Karpas-422 (cell line): ENCODE measurements around the gene DOCK7. TPM values are rescaled to one million over a fixed set of nuclear protein-coding genes. Genes with fewer than 3 reads are reported as not detected.

Experiments
- DNase-seq: peaks from one replicate; pipeline ENCODE4 v3.0.0-alpha.2; 2015
- H2AFZ ChIP-seq: fragments of 200-600 bp; sonication (generic); 2 replicates; pipeline ENCODE4 v1.6.1; 2014; ENCODE audit warnings: antibody characterized with exemption, low read length, mixed read lengths
- H3K27ac ChIP-seq: fragments of 200-600 bp; sonication (generic); 2 replicates; pipeline ENCODE4 v1.5.1; 2014; ENCODE audit warnings: mild to moderate bottlenecking, low read length, moderate library complexity
- H3K27me3 ChIP-seq: fragments of 200-600 bp; sonication (generic); 2 replicates; pipeline ENCODE4 v1.6.1; 2014; ENCODE audit warnings: low read length, mixed read lengths
- H3K36me3 ChIP-seq: fragments of 200-600 bp; sonication (generic); 2 replicates; pipeline ENCODE4 v1.6.1; 2014; ENCODE audit warnings: low read length, mixed read lengths; ENCODE audit not compliant: insufficient read depth
- H3K4me1 ChIP-seq: fragments of 200-600 bp; sonication (generic); 2 replicates; pipeline ENCODE4 v1.6.1; 2014; ENCODE audit warnings: mild to moderate bottlenecking, low read length, mixed read lengths
- H3K4me2 ChIP-seq: fragments of 200-600 bp; sonication (generic); 2 replicates; pipeline ENCODE4 v1.6.1; 2014; ENCODE audit warnings: low read length, low read depth, mild to moderate bottlenecking; ENCODE audit not compliant: poor library complexity, severe bottlenecking
- H3K4me3 ChIP-seq: fragments of 200-600 bp; sonication (generic); 2 replicates; pipeline ENCODE4 v1.5.1; 2014; ENCODE audit warnings: mild to moderate bottlenecking, antibody characterized with exemption, low read length, mixed read lengths
- H3K79me2 ChIP-seq: fragments of 200-600 bp; sonication (generic); 2 replicates; pipeline ENCODE4 v1.6.1; 2014; ENCODE audit warnings: mild to moderate bottlenecking, low read length, mixed read lengths
- H3K9ac ChIP-seq: fragments of 200-600 bp; sonication (generic); 2 replicates; pipeline ENCODE4 v1.6.0; 2014; ENCODE audit warnings: low read length
- H3K9me2 ChIP-seq: fragments of 200-600 bp; sonication (generic), shearing (Covaris generic); replicated peaks from 2 replicates; pipeline ENCODE4 v1.6.0; 2014; ENCODE audit warnings: mild to moderate bottlenecking, low read length, moderate library complexity; ENCODE audit not compliant: insufficient read depth
- H3K9me3 ChIP-seq: fragments of 300-700, 200-600 bp; sonication (generic); 2 replicates; pipeline ENCODE4 v1.6.1; 2014; ENCODE audit warnings: low read length, mixed read lengths
- H4K20me1 ChIP-seq: fragments of 200-600 bp; sonication (generic); 2 replicates; pipeline ENCODE4 v1.6.1; 2014; ENCODE audit warnings: mild to moderate bottlenecking, antibody characterized with exemption, low read length, low read depth; ENCODE audit not compliant: insufficient read depth
- total RNA-seq: library from RNA; depleted of rRNA; stranded (reverse); fragments of >200 nt; shearing (Covaris generic); gene quantifications from 2 replicates; pipeline ENCODE4 v1.2.3, GENCODE V29; 2014; ENCODE audit warnings: low replicate concordance

The DOCK7 gene
- total RNA-seq, 1 experiment from 2014 or later = 0.11 TPM

DNA sequence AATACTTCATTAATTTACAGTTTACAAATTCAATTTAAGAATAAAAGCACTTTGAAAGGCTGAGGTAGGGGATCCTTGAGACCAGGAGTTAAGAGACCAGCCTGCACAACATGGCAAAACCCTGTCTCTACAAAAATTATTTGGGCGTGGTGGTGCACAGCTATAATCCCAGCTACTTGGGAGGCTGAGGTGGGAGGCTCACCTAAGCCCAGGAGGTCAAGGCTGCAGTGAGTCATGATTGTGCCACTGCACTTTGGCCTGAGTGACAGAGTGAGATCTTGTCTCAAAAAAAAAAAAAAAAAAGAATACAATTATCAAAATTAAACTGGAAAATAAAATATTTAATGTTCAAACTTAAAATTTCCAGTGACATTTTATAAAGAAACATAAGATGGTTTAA, 179.2 kb downstream of the DOCK7 start:
- Histone ChIP-seq H3K9ac (no peak overlapping the region), H3K4me2 (no peak overlapping the region), H3K9me3 (no peaks in the 10 kb centered on the region), H3K27ac (no peak overlapping the region), H3K36me3 (no peaks in the 10 kb centered on the region), H2AFZ (no peak overlapping the region), H3K27me3 (no peaks in the 10 kb centered on the region), H3K4me1 (no peaks in the 10 kb centered on the region), H3K79me2 (no peaks in the 10 kb centered on the region), H4K20me1 (no peaks in the 10 kb centered on the region), H3K4me3 (no peak overlapping the region), H3K9me2 (no peaks in the 10 kb centered on the region)
- no peak for DNase-seq

GRCh38 chr1:62508187-62508758, 179.9 kb downstream of the DOCK7 start:
- H3K27ac ChIP-seq = no peak overlapping the region
- H3K9me2 ChIP-seq = no peaks in the 10 kb centered on the region
- H3K36me3 ChIP-seq = no peaks in the 10 kb centered on the region
- no peaks in the 10 kb centered on the region for H3K9me3 ChIP-seq
- no peaks in the 10 kb centered on the region for H3K27me3 ChIP-seq
- no peaks in the 10 kb centered on the region for H4K20me1 ChIP-seq
- no peaks in the 10 kb centered on the region for H3K79me2 ChIP-seq
- H3K4me1 ChIP-seq = no peaks in the 10 kb centered on the region
- DNase-seq = peak; percentile 54
- no peak overlapping the region for H3K9ac ChIP-seq
- no peak overlapping the region for H2AFZ ChIP-seq
- no peak overlapping the region for H3K4me2 ChIP-seq
- no peak overlapping the region for H3K4me3 ChIP-seq

DNA sequence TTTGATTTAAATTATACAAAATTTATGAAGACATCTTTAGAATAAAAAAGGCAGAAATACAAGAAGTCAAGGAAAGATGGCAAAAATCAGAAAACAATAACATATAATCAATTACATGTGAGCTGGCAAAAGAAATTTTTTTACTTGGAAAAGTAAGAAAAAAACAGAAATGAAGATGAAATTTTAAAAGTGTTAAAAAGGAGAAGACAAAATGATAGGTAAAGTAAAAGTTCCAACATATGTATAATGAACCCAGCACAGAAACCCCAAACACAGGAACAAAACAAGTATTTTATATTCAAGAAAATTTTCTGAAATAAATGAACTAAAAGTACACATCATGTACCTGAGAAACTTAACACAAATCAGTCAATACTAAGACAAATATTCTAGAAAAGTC, 188.0 kb downstream of the DOCK7 start:
- H3K9me2 ChIP-seq = no peaks in the 10 kb centered on the region
- DNase-seq = no peak
- no peaks in the 10 kb centered on the region for H3K79me2 ChIP-seq
- no peaks in the 10 kb centered on the region for H3K27me3 ChIP-seq
- H4K20me1 ChIP-seq = no peaks in the 10 kb centered on the region
- no peak overlapping the region for H3K4me2 ChIP-seq
- no peak overlapping the region for H2AFZ ChIP-seq
- no peaks in the 10 kb centered on the region for H3K4me1 ChIP-seq
- no peaks in the 10 kb centered on the region for H3K9me3 ChIP-seq
- no peak overlapping the region for H3K27ac ChIP-seq
- no peak overlapping the region for H3K9ac ChIP-seq
- H3K36me3 ChIP-seq = no peaks in the 10 kb centered on the region
- no peak overlapping the region for H3K4me3 ChIP-seq

- Histone ChIP-seq H3K4me1 (no peaks in the 10 kb centered on the region), H4K20me1 (no peaks in the 10 kb centered on the region), H3K9me2 (no peaks in the 10 kb centered on the region), H3K36me3 (no peaks in the 10 kb centered on the region), H2AFZ (no peak overlapping the region), H3K27ac (no peak overlapping the region), H3K27me3 (no peaks in the 10 kb centered on the region), H3K79me2 (no peaks in the 10 kb centered on the region), H3K9me3 (no peaks in the 10 kb centered on the region), H3K4me2 (no peak overlapping the region), H3K9ac (no peak overlapping the region), H3K4me3 (no peak overlapping the region)
- DNase-seq = no peak
Observed at GRCh38 chr1:62494137-62494536, 194.0 kb downstream of the DOCK7 start.

- DNase-seq = no peak
- Histone ChIP-seq H3K27ac (no peak overlapping the region), H3K79me2 (no peaks in the 10 kb centered on the region), H2AFZ (no peak overlapping the region), H3K36me3 (no peaks in the 10 kb centered on the region), H3K9me3 (no peaks in the 10 kb centered on the region), H3K4me3 (no peak overlapping the region), H4K20me1 (no peaks in the 10 kb centered on the region), H3K9ac (no peak overlapping the region), H3K4me2 (no peak overlapping the region), H3K27me3 (no peaks in the 10 kb centered on the region), H3K9me2 (no peaks in the 10 kb centered on the region), H3K4me1 (no peaks in the 10 kb centered on the region)
Observed at GRCh38 chr1:62493656-62494055, 194.5 kb downstream of the DOCK7 start.

- no peaks in the 10 kb centered on the region for H3K79me2 ChIP-seq
- no peaks in the 10 kb centered on the region for H3K36me3 ChIP-seq
- H3K9me2 ChIP-seq = no peaks in the 10 kb centered on the region
- no peaks in the 10 kb centered on the region for H3K27me3 ChIP-seq
- no peaks in the 10 kb centered on the region for H3K9me3 ChIP-seq
- no peaks in the 10 kb centered on the region for H3K4me1 ChIP-seq
- H2AFZ ChIP-seq = no peak overlapping the region
- no peak overlapping the region for H3K27ac ChIP-seq
- no peak overlapping the region for H3K9ac ChIP-seq
- no peak for DNase-seq
- H3K4me2 ChIP-seq = no peak overlapping the region
- H3K4me3 ChIP-seq = no peak overlapping the region
- no peaks in the 10 kb centered on the region for H4K20me1 ChIP-seq
Observed at GRCh38 chr1:62492521-62492920, 195.7 kb downstream of the DOCK7 start.

DNA sequence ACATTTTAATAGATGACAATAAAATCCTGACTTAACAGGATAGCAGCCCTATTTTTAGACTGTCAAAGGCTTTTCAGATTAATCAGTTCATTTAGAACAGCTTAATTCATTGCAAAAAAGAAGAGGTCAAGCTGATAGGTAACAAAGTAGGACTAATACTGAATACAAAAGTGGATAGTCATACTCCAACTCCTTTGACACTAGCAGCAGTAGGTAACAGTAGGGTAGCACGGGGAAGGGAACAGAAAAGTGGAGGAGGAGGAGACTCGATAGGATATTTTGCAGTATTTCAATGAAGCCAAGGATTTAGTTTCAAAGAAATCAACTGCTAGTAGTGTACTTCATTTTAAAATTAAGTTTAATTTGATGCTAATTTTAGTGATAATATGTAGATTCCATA, 200.2 kb downstream of the DOCK7 start:
- H3K27me3 ChIP-seq = no peaks in the 10 kb centered on the region
- H3K27ac ChIP-seq = no peak overlapping the region
- H3K36me3 ChIP-seq = no peaks in the 10 kb centered on the region
- no peaks in the 10 kb centered on the region for H3K9me2 ChIP-seq
- no peaks in the 10 kb centered on the region for H4K20me1 ChIP-seq
- DNase-seq = no peak
- H3K9me3 ChIP-seq = no peaks in the 10 kb centered on the region
- H3K79me2 ChIP-seq = no peaks in the 10 kb centered on the region
- H3K9ac ChIP-seq = no peak overlapping the region
- H3K4me3 ChIP-seq = no peak overlapping the region
- H3K4me1 ChIP-seq = no peaks in the 10 kb centered on the region
- H3K4me2 ChIP-seq = no peak overlapping the region
- no peak overlapping the region for H2AFZ ChIP-seq

GRCh38 chr1:62484824-62485468, 203.2 kb downstream of the DOCK7 start:
- Histone ChIP-seq H3K36me3 (no peaks in the 10 kb centered on the region), H3K9ac (no peak overlapping the region), H3K27me3 (no peaks in the 10 kb centered on the region), H3K79me2 (no peaks in the 10 kb centered on the region), H2AFZ (no peak overlapping the region), H3K4me3 (no peak overlapping the region), H3K4me1 (no peaks in the 10 kb centered on the region), H4K20me1 (no peaks in the 10 kb centered on the region), H3K4me2 (no peak overlapping the region), H3K27ac (no peak overlapping the region), H3K9me2 (no peaks in the 10 kb centered on the region), H3K9me3 (no peaks in the 10 kb centered on the region)
- no peak for DNase-seq
